DOHH2 (cell line): ENCODE measurements around the gene JCAD.

Experiments used
- CTCF ChIP-seq: fragments of 200-600 bp; sonication (generic); IDR thresholded peaks from one replicate; pipeline ENCODE4 v1.5.1; 2014; ENCODE audit warnings: antibody characterized with exemption, mild to moderate bottlenecking, low read depth, low read length; ENCODE audit not compliant: poor library complexity, severe bottlenecking
- EZH2phosphoT487 ChIP-seq: fragments of 200-600 bp; sonication (generic); IDR thresholded peaks from 2 replicates; pipeline ENCODE4 v1.6.1; 2017; ENCODE audit warnings: borderline replicate concordance, mild to moderate bottlenecking, antibody characterized with exemption, low read length, moderate library complexity, mixed read lengths

- TF ChIP-seq CTCF: no peak
- no peak for TF ChIP-seq EZH2phosphoT487
Observed at GRCh38 chr10:30048768-30049517, 10.4 kb downstream of the JCAD start.
